Skin epidermis (tissue), 12 donors: ENCODE data around the gene LILRA5.
A peak's percentile ranks its signal among the peaks of the same experiment; 100 is the strongest.
"Not testable (repeated sequence)": the region's sequence is repeated elsewhere in the genome, so short reads cannot be mapped to it uniquely, and the experiment has no call there.

Experiments used
- H3K27ac ChIP-seq, 21 experiments: fragments of 200-600 bp; sonication (generic) in 11 of 21; one replicate each; pipeline ENCODE4 v1.5.0; 2020; ENCODE audit warnings: mild to moderate bottlenecking in 3 of 21, inconsistent platforms in 2 of 21, moderate library complexity in 2 of 21
- H3K4me3 ChIP-seq, 7 experiments: fragments of 200-600 bp; sonication (generic) in 2 of 7; one replicate each; pipeline ENCODE4 v1.5.0; 2020; ENCODE audit warnings: inconsistent platforms in 2 of 7, mild to moderate bottlenecking in 2 of 7, moderate library complexity in 1 of 7

The LILRA5 gene

GRCh38 chr19:54312436-54313377, at the start of gene LILRA5:
Gene LILRA5 (minus strand): TSS chr19:54313166. CDS start chr19:54313019, 147 bp downstream.
- Histone ChIP-seq H3K27ac (peak within 1 kb of the TSS in 3 of 21 experiments; percentile 11 to 65 (median 45)), H3K4me3 (peak within 1 kb of the TSS in 1 of 7 experiments; percentile 18)

GRCh38 chr19:54361680-54362422, 48.9 kb upstream of the LILRA5 start:
- H3K4me3 ChIP-seq, result peak overlapping the region in 3 of 7 experiments; percentile 0 to 11 (median 4)
- H3K27ac ChIP-seq, result peak overlapping the region in 8 of 21 experiments; percentile 13 to 90 (median 56)

DNA sequence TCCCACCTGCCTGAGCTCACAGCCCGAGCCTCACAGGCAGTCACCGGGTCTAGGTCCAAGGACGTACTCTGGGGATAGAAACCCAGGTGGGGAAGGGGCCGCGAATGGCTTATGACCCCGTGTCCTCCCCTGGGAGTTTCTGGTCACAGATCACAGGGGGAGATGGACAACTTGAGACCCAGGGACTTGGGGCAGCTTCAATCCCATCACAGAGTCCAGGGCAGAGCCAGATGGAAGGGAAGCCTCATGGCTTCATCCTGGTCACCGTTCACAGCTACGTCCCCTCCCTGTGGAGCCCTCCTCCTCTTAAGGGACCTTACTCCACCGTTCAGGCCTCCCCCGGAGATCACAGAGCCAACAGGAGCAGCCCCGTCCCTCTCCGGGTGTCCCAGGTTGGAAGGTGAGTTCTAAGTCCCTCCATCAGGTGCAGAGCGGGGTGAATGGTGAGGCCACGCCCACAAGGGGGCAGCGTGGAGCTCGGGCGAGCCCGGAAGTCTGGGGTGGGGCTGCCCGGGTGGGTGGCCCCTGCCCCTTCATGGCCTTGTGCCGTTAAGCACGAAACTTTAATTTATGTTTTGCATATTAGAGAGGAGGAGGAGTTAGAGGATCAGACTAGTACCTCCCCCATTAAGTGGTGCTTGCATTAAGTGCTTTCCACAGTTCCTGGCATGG, 46.3 kb upstream of the LILRA5 start:
- H3K4me3 ChIP-seq, H3K27ac ChIP-seq: not testable (repeated sequence)

- H3K4me3 ChIP-seq, result no peak overlapping the region
- H3K27ac ChIP-seq, result no peak overlapping the region
Observed at GRCh38 chr19:54357381-54357780, 44.4 kb upstream of the LILRA5 start.

DNA sequence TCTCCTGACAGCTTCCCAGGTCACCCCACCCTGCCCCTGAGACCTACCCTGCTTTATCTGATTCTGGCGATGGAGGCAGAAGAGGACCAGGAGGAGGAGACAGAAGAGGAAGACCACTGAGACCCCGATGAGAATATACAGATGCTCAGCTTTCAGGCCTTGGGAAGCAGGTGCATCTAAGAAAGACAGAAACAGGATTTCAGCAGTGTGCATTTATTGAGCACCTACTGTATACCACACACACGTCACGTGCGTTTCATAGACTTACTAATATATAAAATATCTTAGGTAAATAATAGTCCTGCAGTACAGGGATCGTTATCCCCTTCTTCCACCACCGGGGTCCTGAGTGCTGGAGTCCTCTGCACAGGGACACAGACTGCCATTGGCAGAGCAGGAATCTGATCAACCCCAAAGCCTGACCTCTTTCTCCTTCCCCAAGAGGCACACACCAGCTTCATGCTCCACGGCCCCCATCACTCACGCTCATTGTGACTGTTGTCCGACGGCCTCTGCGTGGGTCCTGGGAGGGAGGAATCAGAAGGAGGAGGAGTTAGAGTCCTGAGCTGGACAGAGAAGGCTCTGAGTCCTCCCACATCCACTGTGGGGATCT, 43.6 kb upstream of the LILRA5 start:
- Histone ChIP-seq H3K27ac (no peak overlapping the region), H3K4me3 (no peak overlapping the region)

DNA sequence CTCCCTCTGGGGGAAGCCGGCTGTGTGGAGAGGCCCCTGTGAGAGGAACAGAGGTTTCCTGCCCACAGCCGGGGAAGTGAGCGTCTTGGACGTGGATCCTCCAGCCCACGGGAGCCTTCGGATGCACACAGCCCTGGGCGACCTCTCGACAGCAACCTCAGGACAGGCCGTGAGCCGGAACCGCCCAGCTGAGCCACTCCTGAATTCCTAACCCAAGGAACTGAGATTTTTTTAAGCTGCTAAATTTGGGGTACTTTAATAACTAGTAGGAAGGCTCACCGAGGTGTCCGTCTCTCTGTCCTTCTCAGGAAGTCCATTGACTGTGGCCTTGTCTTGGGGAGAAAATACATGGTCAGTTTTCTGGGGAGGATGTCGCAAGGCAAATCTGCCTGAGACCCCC, 42.7 kb upstream of the LILRA5 start:
- Histone ChIP-seq H3K27ac (no peak overlapping the region), H3K4me3 (no peak overlapping the region)

DNA sequence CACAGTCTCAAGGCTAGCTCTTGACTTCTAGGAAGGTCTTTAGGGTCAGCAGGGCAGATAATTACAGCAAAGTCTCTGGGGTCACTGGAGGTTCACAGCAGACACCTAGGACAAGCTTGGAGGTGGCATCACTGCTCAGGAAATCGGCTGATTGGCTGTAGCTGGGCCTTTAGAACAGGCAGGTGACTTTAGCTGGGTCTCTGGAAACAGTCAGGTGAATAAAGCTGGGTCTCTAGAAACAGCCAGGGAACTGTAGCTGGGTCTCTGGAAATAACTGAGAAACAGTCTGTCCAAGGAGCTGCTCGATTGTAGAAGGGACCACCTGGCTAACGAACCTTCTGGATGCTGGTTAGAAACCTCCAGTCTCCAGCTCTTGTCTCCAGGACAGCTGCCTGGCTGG, 41.8 kb upstream of the LILRA5 start:
- Histone ChIP-seq H3K27ac (no peak overlapping the region), H3K4me3 (no peak overlapping the region)

- no peak overlapping the region for H3K27ac ChIP-seq
- no peak overlapping the region for H3K4me3 ChIP-seq
Observed at GRCh38 chr19:54352546-54352945, 39.6 kb upstream of the LILRA5 start.

- Histone ChIP-seq H3K27ac (no peak overlapping the region), H3K4me3 (no peak overlapping the region)
Observed at GRCh38 chr19:54352041-54352440, 39.1 kb upstream of the LILRA5 start.

DNA sequence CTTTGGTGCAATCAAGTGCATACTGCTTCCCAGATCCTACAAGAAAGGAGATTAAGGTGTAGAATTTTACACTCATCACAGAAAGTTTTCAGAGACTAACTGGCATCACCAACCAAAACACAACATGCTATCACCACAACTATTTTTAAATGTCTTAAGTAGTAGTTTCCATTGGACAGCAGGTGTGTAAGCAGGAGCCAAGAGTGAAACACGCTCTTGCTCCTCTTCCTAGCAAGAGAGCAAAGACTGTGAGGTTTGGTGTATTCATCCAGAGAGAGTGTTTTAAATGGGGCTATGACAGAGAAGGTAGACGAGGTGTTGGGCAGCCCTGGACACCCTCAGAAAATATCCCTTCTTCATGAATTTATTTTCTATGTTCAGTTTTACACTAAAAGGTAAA, 38.5 kb upstream of the LILRA5 start:
- Histone ChIP-seq H3K4me3 (no peak overlapping the region), H3K27ac (no peak overlapping the region)

- H3K4me3 ChIP-seq, result no peak overlapping the region
- peak overlapping the region in 1 of 21 experiments; percentile 29 for H3K27ac ChIP-seq
Observed at GRCh38 chr19:54345938-54346386, 33.0 kb upstream of the LILRA5 start.

DNA sequence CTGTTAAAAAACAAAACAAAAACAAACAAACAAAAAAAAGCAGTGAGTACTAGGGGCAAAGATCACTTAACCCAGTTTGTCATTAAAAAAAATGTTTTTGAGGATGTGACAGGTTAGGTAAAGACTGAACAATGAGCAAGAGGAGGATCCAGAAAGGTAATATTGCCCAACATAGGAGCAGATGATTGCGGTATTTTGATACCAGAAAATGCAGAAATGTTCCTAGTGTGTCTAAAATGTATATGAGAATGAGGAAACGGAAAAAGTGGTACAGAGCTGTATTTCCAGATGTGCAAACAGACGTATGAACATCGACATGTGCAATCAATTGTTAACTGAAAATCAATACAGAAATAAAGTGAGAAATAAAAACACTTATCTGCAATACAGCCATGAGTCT, 30.9 kb upstream of the LILRA5 start:
- no peak overlapping the region for H3K27ac ChIP-seq
- no peak overlapping the region for H3K4me3 ChIP-seq

GRCh38 chr19:54341295-54341694, 28.3 kb upstream of the LILRA5 start:
- no peak overlapping the region for H3K4me3 ChIP-seq
- H3K27ac ChIP-seq, result no peak overlapping the region

- H3K27ac ChIP-seq, result peak overlapping the region in 1 of 21 experiments; percentile 54
- H3K4me3 ChIP-seq, result no peak overlapping the region
Observed at GRCh38 chr19:54339646-54340358, 26.8 kb upstream of the LILRA5 start.

GRCh38 chr19:54338521-54338920, 25.6 kb upstream of the LILRA5 start:
- no peak overlapping the region for H3K27ac ChIP-seq
- no peak overlapping the region for H3K4me3 ChIP-seq

DNA sequence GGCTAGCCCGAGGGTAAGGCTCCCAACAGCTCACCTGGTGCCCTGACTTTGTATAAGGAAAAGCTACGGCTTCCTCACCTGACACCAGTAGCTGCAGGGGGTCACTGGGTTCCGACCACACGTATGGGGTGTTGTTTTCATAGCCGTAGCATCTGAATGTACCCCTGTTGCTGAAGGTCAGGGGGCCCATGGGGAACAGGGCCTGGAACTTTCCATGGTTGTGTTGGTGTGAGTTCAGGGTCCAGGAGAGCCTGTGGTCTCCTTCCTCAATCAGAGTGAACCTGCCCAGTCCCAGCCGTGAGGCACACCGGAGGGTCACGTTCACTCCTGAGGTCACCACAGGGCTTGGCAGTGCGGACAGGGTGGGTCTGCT, 24.9 kb upstream of the LILRA5 start:
- Histone ChIP-seq H3K27ac (peak overlapping the region in 1 of 21 experiments; percentile 39), H3K4me3 (no peak overlapping the region)

DNA sequence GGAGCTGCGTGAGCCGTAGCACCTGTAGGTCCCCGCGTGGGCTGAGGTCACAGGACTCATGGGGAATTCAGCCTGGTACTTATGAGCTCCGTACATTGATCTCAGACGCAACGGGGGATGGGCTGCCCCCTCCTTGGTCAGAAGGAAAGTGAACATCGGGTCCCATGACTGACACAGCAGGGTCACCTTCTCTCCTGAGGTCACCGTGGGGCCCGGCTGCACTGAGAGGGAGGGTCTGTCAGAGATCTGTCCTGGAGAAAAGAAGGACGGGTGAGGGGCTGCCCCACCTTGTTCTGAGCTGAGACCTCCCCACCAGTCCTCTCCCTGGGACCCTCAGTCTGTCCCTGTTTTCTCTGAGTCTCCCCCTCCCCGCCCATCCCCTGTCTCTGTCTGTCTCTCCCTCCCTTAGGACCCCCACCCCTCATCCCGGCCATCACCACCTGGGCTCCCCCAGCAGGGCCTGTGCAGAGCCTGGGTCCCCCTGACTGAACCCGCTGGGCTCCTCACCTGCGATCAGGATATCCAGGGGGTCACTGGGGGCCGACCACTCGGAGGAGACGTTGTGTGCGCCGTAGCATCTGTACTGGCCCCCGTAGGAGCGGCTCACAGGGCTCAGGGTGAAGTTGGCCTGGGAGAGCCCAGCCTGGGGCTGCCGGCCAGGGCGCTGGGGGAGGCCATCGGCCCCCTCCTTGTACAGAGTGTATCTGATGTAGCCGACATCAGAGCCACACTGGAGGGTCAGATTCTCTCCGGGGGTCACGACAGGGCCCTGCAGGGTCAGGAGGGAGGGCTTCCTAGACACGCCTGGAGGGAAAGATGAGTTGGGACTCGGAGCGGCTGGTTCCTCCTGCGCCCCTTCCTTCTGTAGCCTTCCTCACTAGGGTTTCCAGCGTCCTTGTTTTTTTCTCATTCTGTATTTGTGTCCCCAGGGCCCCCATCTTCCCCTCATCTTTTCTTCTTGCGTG, 24.2 kb upstream of the LILRA5 start:
- Histone ChIP-seq H3K4me3 (no peak overlapping the region), H3K27ac (no peak overlapping the region)
